Right lobe of liver (tissue), 4 donors: ENCODE data around the gene ERCC4.

ENCODE experiments used
- POLR2A ChIP-seq: fragments of 450-650 bp; IDR thresholded peaks from one replicate; pipeline ENCODE4 v1.6.1; 2017; ENCODE audit warnings: antibody characterized with exemption, mild to moderate bottlenecking
- TF ChIP-seq, protein P1 (sequence below), 4 donors: fragments of 200-600 bp in 3 of 4; fragments of 450-650 bp in 1 of 4; IDR thresholded peaks; one replicate each; pipeline versions ENCODE4 v1.5.1 to v1.8.0; 2016 to 2022; ENCODE audit warnings: antibody characterized with exemption in 4 of 4, mild to moderate bottlenecking in 2 of 4
- donor health status: DM: no; HTN: no; CAD: no.
- donor health status: DM: no; HTN: no; CAD: no.
- donor health status: DM: no; HTN: yes; CAD: no.

DNA sequence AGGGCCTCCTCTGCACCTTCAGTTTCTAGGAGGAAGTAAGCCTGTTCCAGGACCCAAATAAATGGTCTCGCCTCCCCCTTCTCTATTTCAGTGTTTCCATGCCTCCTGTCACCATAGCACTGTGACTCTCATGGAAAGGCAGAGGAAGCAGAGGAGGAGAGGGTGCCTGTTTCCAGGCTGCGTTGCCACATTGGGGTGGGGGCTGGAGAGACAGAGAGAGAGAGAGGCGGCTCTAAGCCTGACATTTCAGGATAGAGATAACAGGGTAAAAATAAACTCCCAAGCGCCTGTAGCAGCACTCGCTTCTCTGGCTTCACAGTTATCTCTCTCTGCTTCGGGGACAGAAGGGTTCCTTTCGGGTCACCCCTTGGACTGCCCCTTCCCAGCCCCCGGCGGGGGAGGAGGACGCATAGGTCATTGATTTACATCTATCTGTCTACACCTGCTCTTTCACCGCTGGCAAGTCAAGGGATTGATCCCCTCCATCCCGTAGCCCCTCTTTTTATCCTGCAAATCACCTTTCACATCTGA, 80.0 kb downstream of the ERCC4 start:
- TF ChIP-seq, protein P1, sequence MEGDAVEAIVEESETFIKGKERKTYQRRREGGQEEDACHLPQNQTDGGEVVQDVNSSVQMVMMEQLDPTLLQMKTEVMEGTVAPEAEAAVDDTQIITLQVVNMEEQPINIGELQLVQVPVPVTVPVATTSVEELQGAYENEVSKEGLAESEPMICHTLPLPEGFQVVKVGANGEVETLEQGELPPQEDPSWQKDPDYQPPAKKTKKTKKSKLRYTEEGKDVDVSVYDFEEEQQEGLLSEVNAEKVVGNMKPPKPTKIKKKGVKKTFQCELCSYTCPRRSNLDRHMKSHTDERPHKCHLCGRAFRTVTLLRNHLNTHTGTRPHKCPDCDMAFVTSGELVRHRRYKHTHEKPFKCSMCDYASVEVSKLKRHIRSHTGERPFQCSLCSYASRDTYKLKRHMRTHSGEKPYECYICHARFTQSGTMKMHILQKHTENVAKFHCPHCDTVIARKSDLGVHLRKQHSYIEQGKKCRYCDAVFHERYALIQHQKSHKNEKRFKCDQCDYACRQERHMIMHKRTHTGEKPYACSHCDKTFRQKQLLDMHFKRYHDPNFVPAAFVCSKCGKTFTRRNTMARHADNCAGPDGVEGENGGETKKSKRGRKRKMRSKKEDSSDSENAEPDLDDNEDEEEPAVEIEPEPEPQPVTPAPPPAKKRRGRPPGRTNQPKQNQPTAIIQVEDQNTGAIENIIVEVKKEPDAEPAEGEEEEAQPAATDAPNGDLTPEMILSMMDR (IDR thresholded peaks at IDR 0.05), result no peak
- no peak for TF ChIP-seq POLR2A
